H1 (cell line): ENCODE measurements around the gene PPP6R1. TPM values are rescaled to one million over a fixed set of nuclear protein-coding genes. Genes with fewer than 3 reads are reported as not detected.

ENCODE experiments used
- CTCF ChIA-PET: fragments of 300-600 bp; sonication (Branson Sonifier 250); formaldehyde crosslinking; loops from one replicate; lab custom pipeline; 2021; ENCODE audit not compliant: partially characterized antibody; lab: Charles Lee
- POLR2A ChIA-PET: fragments of 300-600 bp; sonication (Branson Sonifier 250); formaldehyde crosslinking; loops from one replicate; lab custom pipeline; 2021; ENCODE audit warnings: inconsistent platforms; ENCODE audit not compliant: partially characterized antibody; lab: Charles Lee
- DNase-seq, 2 experiments: peaks; one replicate each; pipeline versions ENCODE4 v3.0.0 to v3.0.0-alpha.2; 2010 to 2022; ENCODE audit warnings: low spot score in 2 of 2, low read depth in 1 of 2, mixed read lengths in 1 of 2
- FAIRE-seq: peaks from 2 replicates; lab custom pipeline; 2011; peaks lifted over from hg19 to GRCh38; lab: Jason Lieb, UNC
- H2AFZ ChIP-seq: 2 replicates; pipeline ENCODE4 v1.8.1; 2012; ENCODE audit warnings: low read length, inconsistent platforms
- H2AK5ac ChIP-seq: 2 replicates; pipeline ENCODE4 v1.6.1; 2013; ENCODE audit warnings: low read depth, low read length
- H2BK120ac ChIP-seq: replicated peaks from 2 replicates; pipeline ENCODE3; 2013; ENCODE audit warnings: low read depth, low read length, inconsistent platforms
- H2BK12ac ChIP-seq: 2 replicates; pipeline ENCODE4 v1.6.1; 2013; ENCODE audit warnings: low read depth, low read length
- H2BK15ac ChIP-seq: 2 replicates; pipeline ENCODE4 v1.6.1; 2013; ENCODE audit warnings: low read length
- H2BK20ac ChIP-seq: 2 replicates; pipeline ENCODE4 v1.6.1; 2013; ENCODE audit warnings: low read length
- H2BK5ac ChIP-seq: 2 replicates; pipeline ENCODE4 v1.6.1; 2013; ENCODE audit warnings: low read depth, low read length
- H3K14ac ChIP-seq: 2 replicates; pipeline ENCODE4 v1.6.1; 2013; ENCODE audit warnings: inconsistent platforms; ENCODE audit not compliant: insufficient read length
- H3K18ac ChIP-seq: 2 replicates; pipeline ENCODE4 v1.6.1; 2013; ENCODE audit warnings: low read length; ENCODE audit errors: extremely low read depth
- H3K23ac ChIP-seq: 2 replicates; pipeline ENCODE4 v1.6.1; 2013; ENCODE audit warnings: inconsistent platforms; ENCODE audit not compliant: insufficient read length
- H3K23me2 ChIP-seq: 2 replicates; pipeline ENCODE4 v1.6.1; 2013; ENCODE audit warnings: low read depth, low read length
- H3K27ac ChIP-seq: 2 replicates; pipeline ENCODE4 v1.6.1; 2011; ENCODE audit warnings: low read depth, low read length, inconsistent platforms
- H3K27me3 ChIP-seq, 4 experiments: replicated peaks in 1 of 4; 1 replicate in 1 of 4; 2 replicates in 3 of 4; pipeline versions ENCODE4 v1.6.1 to v1.8.1; 2011 to 2013; ENCODE audit warnings: low read length in 3 of 4, mild to moderate bottlenecking in 3 of 4, inconsistent platforms in 2 of 4, mixed read lengths in 2 of 4, moderate library complexity in 1 of 4; ENCODE audit not compliant: control insufficient read depth in 3 of 4, insufficient read depth in 3 of 4; ENCODE audit errors: extremely low read depth in 1 of 4
- H3K36me3 ChIP-seq, 4 experiments: 2 replicates each; pipeline versions ENCODE4 v1.6.1 to v1.8.1; 2011 to 2013; ENCODE audit warnings: mild to moderate bottlenecking in 4 of 4, low read length in 3 of 4, moderate library complexity in 2 of 4, control low read depth in 1 of 4, inconsistent platforms in 1 of 4; ENCODE audit not compliant: insufficient read depth in 4 of 4, control insufficient read depth in 2 of 4
- H3K4ac ChIP-seq: replicated peaks from 2 replicates; pipeline ENCODE3; 2013; ENCODE audit warnings: low read length, low read depth, mixed read lengths, inconsistent platforms; ENCODE audit not compliant: insufficient read length
- H3K4me1 ChIP-seq, 4 experiments: replicated peaks in 1 of 4; 1 replicate in 1 of 4; 2 replicates in 3 of 4; pipeline versions ENCODE4 v1.6.1 to v1.8.1; 2011 to 2013; ENCODE audit warnings: low read length in 3 of 4, inconsistent platforms in 2 of 4, mixed read lengths in 1 of 4; ENCODE audit not compliant: insufficient read depth in 4 of 4, control insufficient read depth in 3 of 4
- H3K4me2 ChIP-seq, 2 experiments: 2 replicates each; pipeline versions ENCODE4 v1.6.1 to v1.8.1; 2011 to 2013; ENCODE audit warnings: low read depth in 2 of 2, low read length in 2 of 2, control low read depth in 1 of 2, inconsistent platforms in 1 of 2, mild to moderate bottlenecking in 1 of 2; ENCODE audit not compliant: insufficient read depth in 1 of 2
- H3K4me3 ChIP-seq, 4 experiments: fragments of 200-600, 300-600 bp in 1 of 4; sonication (generic), shearing (Covaris generic), sonication (Bioruptor Twin) in 1 of 4; 2 replicates each; pipeline versions ENCODE4 v1.5.1 to v1.8.1; 2011 to 2016; ENCODE audit warnings: low read length in 4 of 4, low read depth in 3 of 4, control low read depth in 2 of 4, inconsistent platforms in 2 of 4, mild to moderate bottlenecking in 2 of 4, mixed read lengths in 1 of 4, moderate library complexity in 1 of 4; ENCODE audit not compliant: insufficient read depth in 2 of 4; ENCODE audit errors: extremely low read depth in 1 of 4
- H3K56ac ChIP-seq: replicated peaks from 2 replicates; pipeline ENCODE3; 2013; ENCODE audit warnings: low read depth, mild to moderate bottlenecking, mixed read lengths, low read length, inconsistent platforms; ENCODE audit not compliant: insufficient read length
- H3K79me1 ChIP-seq: 2 replicates; pipeline ENCODE4 v1.6.1; 2013; ENCODE audit warnings: low read depth, low read length, control low read depth
- H3K79me2 ChIP-seq, 2 experiments: 2 replicates each; pipeline versions ENCODE4 v1.6.1 to v1.8.1; 2012 to 2013; ENCODE audit warnings: low read length in 2 of 2, mild to moderate bottlenecking in 2 of 2, inconsistent platforms in 1 of 2; ENCODE audit not compliant: insufficient read depth in 2 of 2, control insufficient read depth in 1 of 2
- H3K9ac ChIP-seq, 4 experiments: replicated peaks in 1 of 4; 1 replicate in 1 of 4; 2 replicates in 3 of 4; pipeline versions ENCODE4 v1.6.1 to v1.8.1; 2011 to 2013; ENCODE audit warnings: low read depth in 3 of 4, low read length in 3 of 4, control low read depth in 2 of 4, mild to moderate bottlenecking in 2 of 4, moderate library complexity in 2 of 4, inconsistent platforms in 1 of 4; ENCODE audit errors: extremely low read depth in 1 of 4
- H3K9me3 ChIP-seq, 2 experiments: 2 replicates each; pipeline versions ENCODE4 v1.6.1 to v1.8.1; 2012 to 2013; ENCODE audit warnings: mild to moderate bottlenecking in 2 of 2, moderate library complexity in 2 of 2, control low read depth in 1 of 2, inconsistent platforms in 1 of 2, low read depth in 1 of 2, low read length in 1 of 2, mixed read lengths in 1 of 2; ENCODE audit not compliant: insufficient read depth in 2 of 2
- H4K20me1 ChIP-seq, 2 experiments: replicated peaks in 1 of 2; 2 replicates each; pipeline versions ENCODE3 to v1.8.1; 2011 to 2013; ENCODE audit warnings: inconsistent platforms in 2 of 2, low read length in 2 of 2, mild to moderate bottlenecking in 1 of 2; ENCODE audit not compliant: insufficient read depth in 2 of 2, control insufficient read depth in 1 of 2
- H4K5ac ChIP-seq: 2 replicates; pipeline ENCODE4 v1.6.1; 2013; ENCODE audit warnings: low read length, low read depth, mixed read lengths, inconsistent platforms; ENCODE audit not compliant: insufficient read length
- H4K8ac ChIP-seq: 2 replicates; pipeline ENCODE4 v1.8.0; 2013; ENCODE audit warnings: mild to moderate bottlenecking, moderate library complexity, low read length, inconsistent platforms; ENCODE audit not compliant: insufficient read depth; ENCODE audit errors: extremely low read depth
- H4K91ac ChIP-seq: replicated peaks from 2 replicates; pipeline ENCODE3; 2013; ENCODE audit warnings: low read length, mixed read lengths, inconsistent platforms; ENCODE audit not compliant: insufficient read length
- ATF3 ChIP-seq: IDR thresholded peaks from 2 replicates; pipeline ENCODE4 v1.6.1; 2011; ENCODE audit warnings: low read depth, mild to moderate bottlenecking, low read length; ENCODE audit not compliant: insufficient read depth
- BCL11A ChIP-seq, 2 experiments: IDR thresholded peaks; one replicate each; pipeline ENCODE4 v1.6.1; 2011; ENCODE audit warnings: low read depth in 2 of 2, low read length in 2 of 2, mild to moderate bottlenecking in 2 of 2
- CEBPB ChIP-seq: IDR thresholded peaks from 2 replicates; pipeline ENCODE4 v1.6.1; 2012; ENCODE audit warnings: low read depth, low read length
- JUND ChIP-seq: IDR thresholded peaks from 2 replicates; pipeline ENCODE4 v1.6.1; 2011; ENCODE audit warnings: mild to moderate bottlenecking, improper control_type of control experiment, low read length
- KDM1A ChIP-seq: fragments of 200-600, 300-600 bp; sonication (generic); IDR thresholded peaks from 2 replicates; pipeline ENCODE4 v1.7.1; 2016; ENCODE audit warnings: mild to moderate bottlenecking, low read length, borderline replicate concordance
- KDM4A ChIP-seq: IDR thresholded peaks from one replicate; pipeline ENCODE4 v1.7.1; 2012; ENCODE audit warnings: low read depth, mild to moderate bottlenecking, moderate library complexity, low read length, inconsistent platforms; ENCODE audit not compliant: severe bottlenecking
- MAFK ChIP-seq: IDR thresholded peaks from 2 replicates; pipeline ENCODE4 v1.6.1; 2012; ENCODE audit warnings: low read depth, mild to moderate bottlenecking, improper control_type of control experiment, low read length
- NANOG ChIP-seq: IDR thresholded peaks from 2 replicates; pipeline ENCODE4 v1.6.1; 2011; ENCODE audit warnings: low read length, low read depth, mild to moderate bottlenecking, inconsistent platforms; ENCODE audit not compliant: insufficient read depth, poor library complexity, severe bottlenecking
- SP4 ChIP-seq: IDR thresholded peaks from 2 replicates; pipeline ENCODE4 v1.6.1; 2012; ENCODE audit warnings: low read length, inconsistent platforms
- TCF12 ChIP-seq: IDR thresholded peaks from 2 replicates; pipeline ENCODE4 v1.6.1; 2011; ENCODE audit warnings: low read depth, mild to moderate bottlenecking, low read length
- ZNF274 ChIP-seq: IDR thresholded peaks from 2 replicates; pipeline ENCODE4 v1.7.0; 2012; ENCODE audit warnings: low read length, borderline replicate concordance; ENCODE audit errors: extremely low read depth
- WGBS, 2 experiments: shearing (Covaris generic) in 1 of 2; methylation state at CpG; one replicate each; pipeline versions ENCODE4 v1.1.6 to v1.1.7; 2013 to 2015; ENCODE audit warnings: low lambda C conversion rate in 2 of 2, mixed read lengths in 2 of 2, inconsistent platforms in 1 of 2, low coverage in 1 of 2, missing lambda C conversion rate in 1 of 2; ENCODE audit not compliant: insufficient replicate concordance in 2 of 2, insufficient coverage in 1 of 2, insufficient read length in 1 of 2; ENCODE audit errors: extremely low coverage in 1 of 2, missing lambda C conversion rate in 1 of 2; 5-methylcytosine and 5-hydroxymethylcytosine counted together
- polyA plus RNA-seq, 7 experiments: library from polyadenylated mRNA; depleted of rRNA in 3 of 7; stranded (reverse) in 5 of 7; unstranded in 2 of 7; fragments of >200 nt in 5 of 7; fragments of 200-250 nt in 2 of 7; gene quantifications; 1 replicate in 5 of 7; 2 replicates in 1 of 7; 4 replicates in 1 of 7; pipeline versions ENCODE4 v1.2.1 to v1.2.3, GENCODE V29; 2011 to 2013; ENCODE audit warnings: missing spikeins in 2 of 7, mixed read lengths in 2 of 7
- total RNA-seq: library from RNA; stranded (reverse); fragmentation: NEBNext Ultra II Directional; extraction: Animal tissue kit (Norgen Biotek cat#: 25700); gene quantifications from 2 replicates; pipeline ENCODE4 v1.2.1, GENCODE V29; 2021

PPP6R1 gene
- total and polyA plus RNA-seq, 2 of the 8 experiments (the other 6 are each of a cell fraction or from before 2014, with no cell fraction given), result 36.4 to 74.4 TPM

DNA sequence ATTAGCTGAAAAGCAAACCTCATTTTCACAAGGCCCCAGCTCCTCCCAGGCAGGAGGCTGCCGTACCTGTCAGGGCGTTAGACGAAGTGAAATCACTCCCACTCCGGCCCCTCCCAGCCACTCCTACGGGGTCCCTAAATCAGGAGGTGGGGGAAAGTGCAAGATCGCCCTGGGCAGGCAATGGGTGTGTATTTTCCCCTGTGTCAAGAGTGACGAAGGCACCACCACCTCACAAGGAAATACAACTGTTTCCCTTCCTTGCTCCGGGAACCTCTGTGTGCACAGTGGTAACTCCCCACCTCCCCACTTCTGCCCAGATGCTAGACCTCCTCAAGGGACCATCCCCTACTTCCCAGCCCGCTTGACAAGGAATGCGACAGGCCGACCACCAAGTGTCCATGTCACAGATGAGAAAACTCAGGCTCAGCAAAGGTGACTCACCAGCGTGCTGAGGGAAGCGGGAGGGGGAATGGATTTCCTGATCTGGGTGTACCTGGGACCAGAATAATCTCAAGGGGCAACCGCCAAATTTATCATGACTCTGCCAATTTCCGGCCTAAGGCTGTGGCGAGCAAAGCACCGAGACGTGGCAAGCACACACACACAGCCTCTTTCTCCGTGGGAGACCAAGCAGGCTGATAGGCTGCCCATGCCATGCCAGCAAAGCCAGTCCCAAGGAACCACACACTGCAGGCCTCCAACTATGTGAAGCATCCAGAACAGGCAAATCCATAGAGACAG, 7.3 kb downstream of the PPP6R1 start:
- peaks cover 0 to 4% (median 2%) of the 10 kb centered on the region in 4 experiments; a peak in 3 of 8 replicates for H3K36me3 ChIP-seq
- H3K4ac ChIP-seq, result no peak overlapping the region
- no peak overlapping the region for H2BK15ac ChIP-seq
- TF ChIP-seq CEBPB (no peak), SP4 (no peak), ZNF274 (no peak), JUND (no peak), MAFK (no peak), KDM1A (no peak), NANOG (no peak), TCF12 (no peak), KDM4A (no peak), BCL11A (IDR thresholded peaks at IDR 0.05; ENCODE audit: low read depth in 2 of 2, low read length in 2 of 2) (no peak), ATF3 (no peak)
- TF ChIP-seq, all 59 proteins: peak for 0
- H4K91ac ChIP-seq, result no peak overlapping the region
- no peak for FAIRE-seq
- no peak overlapping the region for H2AFZ ChIP-seq
- no peak overlapping the region for H2BK12ac ChIP-seq
- no peak overlapping the region for H3K18ac ChIP-seq
- H3K9ac ChIP-seq, result no peak overlapping the region; a peak in 1 of 7 replicates
- H2AK5ac ChIP-seq, result no peak overlapping the region
- ChIA-PET POLR2A (interaction anchor here (1.0 kb wide), 2 partner anchors 11 to 142 kb away, joined by 3 read pairs; no protein-coding TSS in a partner anchor), CTCF (interaction anchor here (0.6 to 1.3 kb wide), 3 partner anchors 10 to 408 kb away, joined by 3 to 4 read pairs (median 4); no protein-coding TSS in a partner anchor)
- peak overlapping the region; percentile 32; the same call in 1 of the 2 replicates for H2BK5ac ChIP-seq
- H3K79me1 ChIP-seq, result peaks cover 37% of the 10 kb centered on the region
- no peak overlapping the region for H2BK120ac ChIP-seq
- no peak overlapping the region for H3K14ac ChIP-seq
- H4K8ac ChIP-seq, result peak overlapping the region; percentile 45
- no peak for DNase-seq
- 90% methylated on average over 19 of the region's 19 CpGs; no CpG with 5 or more reads in 1 of the 2 experiments for WGBS, 2 experiments
- no peak overlapping the region for H3K56ac ChIP-seq
- no peak overlapping the region for H3K23ac ChIP-seq
- H3K79me2 ChIP-seq, result peaks cover 9 to 90% of the 10 kb centered on the region in 2 experiments
- peaks cover 32 to 56% of the 10 kb centered on the region in 2 experiments for H4K20me1 ChIP-seq
- H3K23me2 ChIP-seq, result no peaks in the 10 kb centered on the region
- H3K4me1 ChIP-seq, result peaks cover 4 to 14% (median 7%) of the 10 kb centered on the region in 4 experiments; a peak in 6 of 7 replicates
- no peaks in the 10 kb centered on the region for H3K27me3 ChIP-seq
- no peak overlapping the region for H2BK20ac ChIP-seq
- no peak overlapping the region for H3K4me2 ChIP-seq
- no peaks in the 10 kb centered on the region for H3K9me3 ChIP-seq
- no peak overlapping the region for H3K4me3 ChIP-seq
- H4K5ac ChIP-seq, result no peak overlapping the region
- H3K27ac ChIP-seq, result no peak overlapping the region; the same call in 1 of the 2 replicates
